Prostate gland (tissue), 2 donors: ENCODE measurements around the gene DNAJA2. TPM values are rescaled to one million over a fixed set of nuclear protein-coding genes. Genes with fewer than 3 reads are reported as not detected.

Source experiments
- DNase-seq: peaks from one replicate; pipeline ENCODE4 v3.0.0-alpha.2; 2019; ENCODE audit warnings: low spot score
- H3K27ac ChIP-seq, 2 donors: fragments of 200-600 bp; sonication (generic); 2 replicates each; pipeline ENCODE4 v1.5.1; 2017 to 2019
- H3K27me3 ChIP-seq: fragments of 200-600 bp; sonication (generic); replicated peaks from 2 replicates; pipeline ENCODE4 v1.5.1; 2019; ENCODE audit not compliant: insufficient read depth
- H3K36me3 ChIP-seq, 2 donors: fragments of 200-600 bp; sonication (generic); 1 replicate in 1 of 2; 2 replicates in 1 of 2; pipeline versions ENCODE4 v1.5.1 to v1.8.1; 2017 to 2019
- H3K4me1 ChIP-seq: fragments of 200-600 bp; sonication (generic); replicated peaks from 2 replicates; pipeline ENCODE4 v1.5.1; 2019
- H3K4me3 ChIP-seq, 2 donors: fragments of 200-600 bp; sonication (generic); 2 replicates each; pipeline ENCODE4 v1.5.1; 2017 to 2019
- H3K9me3 ChIP-seq: fragments of 200-600 bp; sonication (generic); 2 replicates; pipeline ENCODE4 v1.5.1; 2017
- POLR2A ChIP-seq: fragments of 450-650 bp; IDR thresholded peaks from one replicate; pipeline ENCODE4 v1.6.1; 2016; ENCODE audit warnings: antibody characterized with exemption, mild to moderate bottlenecking
- POLR2AphosphoS5 ChIP-seq: sonication (generic); formaldehyde crosslinking; IDR thresholded peaks from one replicate; pipeline ENCODE4 v1.6.1; 2017; ENCODE audit warnings: antibody characterized with exemption
- WGBS: methylation state at CpG from one replicate; pipeline ENCODE4 v1.1.5; 2018; 5-methylcytosine and 5-hydroxymethylcytosine counted together
- intact Hi-C: fragments of 100-400 bp; cut with DNase I; formaldehyde crosslinking; loops from one replicate; pipeline ENCODE4 v1.14.2; 2022
- total RNA-seq, 2 donors: library from RNA; depleted of rRNA; stranded (reverse); fragments of >200 nt; gene quantifications; one replicate each; pipeline ENCODE4 v1.1.0, GENCODE V29; 2016
- TF ChIP-seq, protein P1 (sequence below), 4 experiments: fragments of 200-600 bp in 2 of 4; fragments of 450-650 bp in 2 of 4; sonication (generic) in 2 of 4; IDR thresholded peaks; 1 replicate in 3 of 4; 2 replicates in 1 of 4; pipeline ENCODE4 v1.5.1; 2016 to 2019; ENCODE audit warnings: antibody characterized with exemption in 4 of 4, mild to moderate bottlenecking in 2 of 4, moderate library complexity in 2 of 4

The DNAJA2 gene
- total RNA-seq, 2 donors from 2014 or later: 41.1 to 64.4 TPM

- Histone ChIP-seq H3K4me1 (peaks cover 12% of the 10 kb centered on the region), H3K9me3 (no peaks in the 10 kb centered on the region), H3K4me3 (no peak overlapping the region), H3K27me3 (no peaks in the 10 kb centered on the region), H3K27ac (peak overlapping the region; percentile 25 to 76), H3K36me3 (peaks cover 0 to 6% of the 10 kb centered on the region in 2 donors)
- 68% methylated on average over 21 of the region's 21 CpGs for WGBS
- DNase-seq: no peak
- intact Hi-C loops: no loop called here
- TF ChIP-seq POLR2AphosphoS5 (no peak), POLR2A (no peak)
- TF ChIP-seq, protein P1, sequence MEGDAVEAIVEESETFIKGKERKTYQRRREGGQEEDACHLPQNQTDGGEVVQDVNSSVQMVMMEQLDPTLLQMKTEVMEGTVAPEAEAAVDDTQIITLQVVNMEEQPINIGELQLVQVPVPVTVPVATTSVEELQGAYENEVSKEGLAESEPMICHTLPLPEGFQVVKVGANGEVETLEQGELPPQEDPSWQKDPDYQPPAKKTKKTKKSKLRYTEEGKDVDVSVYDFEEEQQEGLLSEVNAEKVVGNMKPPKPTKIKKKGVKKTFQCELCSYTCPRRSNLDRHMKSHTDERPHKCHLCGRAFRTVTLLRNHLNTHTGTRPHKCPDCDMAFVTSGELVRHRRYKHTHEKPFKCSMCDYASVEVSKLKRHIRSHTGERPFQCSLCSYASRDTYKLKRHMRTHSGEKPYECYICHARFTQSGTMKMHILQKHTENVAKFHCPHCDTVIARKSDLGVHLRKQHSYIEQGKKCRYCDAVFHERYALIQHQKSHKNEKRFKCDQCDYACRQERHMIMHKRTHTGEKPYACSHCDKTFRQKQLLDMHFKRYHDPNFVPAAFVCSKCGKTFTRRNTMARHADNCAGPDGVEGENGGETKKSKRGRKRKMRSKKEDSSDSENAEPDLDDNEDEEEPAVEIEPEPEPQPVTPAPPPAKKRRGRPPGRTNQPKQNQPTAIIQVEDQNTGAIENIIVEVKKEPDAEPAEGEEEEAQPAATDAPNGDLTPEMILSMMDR (IDR thresholded peaks at IDR 0.05): no peak
Measured at GRCh38 chr16:46918905-46919792, 54.3 kb downstream of the DNAJA2 start.

- Histone ChIP-seq H3K27ac (peak overlapping the region; percentile 25 to 76), H3K9me3 (no peaks in the 10 kb centered on the region), H3K4me1 (peaks cover 12% of the 10 kb centered on the region), H3K27me3 (no peaks in the 10 kb centered on the region), H3K4me3 (no peak overlapping the region), H3K36me3 (no peaks in the 10 kb centered on the region)
- no peak for TF ChIP-seq POLR2A
- TF ChIP-seq POLR2AphosphoS5: no peak
- TF ChIP-seq, protein P1 (IDR thresholded peaks at IDR 0.05): no peak
- DNase-seq: no peak
- WGBS: 88% methylated on average over 11 of the region's 11 CpGs
- intact Hi-C loops: no loop called here
Measured at GRCh38 chr16:46918400-46918799, 55.1 kb downstream of the DNAJA2 start.

DNA sequence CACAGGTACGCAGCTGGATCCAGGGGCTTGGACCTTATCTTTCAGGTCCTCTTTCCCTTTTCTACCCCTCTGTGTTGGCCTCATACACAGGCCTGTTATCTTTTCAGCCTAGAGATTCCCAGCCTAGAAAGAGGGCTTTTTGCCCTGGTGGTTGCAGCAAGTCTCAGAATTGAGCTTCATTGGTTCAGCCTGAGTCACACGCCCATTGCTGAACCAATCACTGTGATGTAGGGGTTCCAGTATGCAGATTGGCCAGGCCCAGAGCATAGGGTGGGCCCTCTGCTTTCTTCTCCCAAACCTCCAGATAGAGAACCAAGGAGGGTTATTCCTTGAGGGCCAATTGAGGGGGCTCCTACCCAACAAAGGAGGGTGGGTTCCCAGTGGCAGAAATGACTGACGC is 56.5 kb downstream of the DNAJA2 start:
- intact Hi-C loops: no loop called here
- no peak overlapping the region for H3K4me3 ChIP-seq
- no peaks in the 10 kb centered on the region for H3K9me3 ChIP-seq
- 98% methylated on average over 3 of the region's 3 CpGs for WGBS
- TF ChIP-seq, protein P1 (IDR thresholded peaks at IDR 0.05): no peak
- TF ChIP-seq POLR2AphosphoS5 (no peak), POLR2A (no peak)
- DNase-seq: no peak
- peaks cover 11% of the 10 kb centered on the region for H3K4me1 ChIP-seq
- H3K36me3 ChIP-seq: no peaks in the 10 kb centered on the region
- H3K27ac ChIP-seq: no peak overlapping the region
- H3K27me3 ChIP-seq: no peaks in the 10 kb centered on the region

DNA sequence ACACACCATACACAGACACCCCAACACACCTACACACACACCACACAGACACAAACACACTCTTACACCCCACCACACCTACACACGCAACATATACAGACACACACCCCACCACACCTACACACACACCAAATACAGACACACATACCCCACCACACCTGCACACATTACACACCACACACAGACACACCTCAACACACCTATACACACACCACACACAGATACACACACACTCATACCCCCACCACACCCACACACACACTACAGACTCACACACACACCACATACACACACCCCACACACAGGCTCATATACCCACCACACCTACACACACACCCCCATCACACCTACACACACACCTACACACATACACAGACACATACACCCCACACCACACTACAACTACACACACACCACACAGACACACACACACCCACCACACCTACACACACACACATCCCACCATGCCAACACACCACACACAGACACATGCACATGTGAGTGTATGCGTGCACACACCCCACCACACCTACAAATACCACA is 57.9 kb downstream of the DNAJA2 start:
- no peaks in the 10 kb centered on the region for H3K4me1 ChIP-seq
- intact Hi-C loops: no loop called here
- no peak overlapping the region for H3K4me3 ChIP-seq
- H3K36me3 ChIP-seq: no peaks in the 10 kb centered on the region
- WGBS: 98% methylated on average over 2 of the region's 2 CpGs
- TF ChIP-seq POLR2AphosphoS5: no peak
- TF ChIP-seq, protein P1 (IDR thresholded peaks at IDR 0.05): no peak
- no peak for TF ChIP-seq POLR2A
- no peak for DNase-seq
- H3K27ac ChIP-seq: no peak overlapping the region
- no peaks in the 10 kb centered on the region for H3K27me3 ChIP-seq
- no peaks in the 10 kb centered on the region for H3K9me3 ChIP-seq
